ENCODE measurements around the gene RIC1. TPM values are rescaled to one million over a fixed set of nuclear protein-coding genes. Genes with fewer than 3 reads are reported as not detected.

RIC1 gene
- total and polyA plus RNA-seq, 2 of the 8 experiments (the other 6 are each of a cell fraction or from before 2014, with no cell fraction given) = 10.7 to 24.5 TPM

DNA sequence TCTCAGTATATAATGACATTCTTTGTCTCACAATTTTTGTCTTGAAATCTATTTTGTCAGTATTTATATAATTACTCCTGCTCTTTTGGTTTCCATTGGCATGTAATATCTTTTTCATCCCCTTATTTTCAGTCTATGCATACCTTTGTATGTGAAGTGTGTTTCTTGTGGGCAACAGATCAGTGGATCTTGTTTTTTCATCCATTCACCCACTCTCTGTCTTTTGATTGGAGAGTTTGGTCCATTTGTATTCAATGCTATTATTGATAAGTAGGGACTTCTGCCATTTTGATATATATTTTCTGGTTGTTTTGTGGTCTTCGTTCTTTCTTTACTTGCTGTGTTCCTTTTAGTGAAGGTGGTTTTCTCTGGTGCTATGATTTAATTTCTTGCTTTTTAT is 10.9 kb downstream of the RIC1 start:
- Histone ChIP-seq H4K91ac (replicated peaks; ENCODE audit: insufficient read length, low read length) (no peak overlapping the region), H2BK12ac (ENCODE audit: low read depth, low read length) (no peak overlapping the region), H3K18ac (ENCODE audit: extremely low read depth, low read length) (no peak overlapping the region), H2BK15ac (ENCODE audit: low read length) (no peak overlapping the region), H3K4ac (replicated peaks; ENCODE audit: insufficient read length, low read depth, low read length) (no peak overlapping the region), H3K9me3 (ENCODE audit: insufficient read depth in 2 of 2, low read depth in 1 of 2, low read length in 1 of 2) (0 out of 4 replicates have a peak, but pooled peaks cover 0 to 3% of the 10 kb centered on the region in 2 experiments), H3K4me2 (ENCODE audit: insufficient read depth in 1 of 2, low read depth in 2 of 2, low read length in 2 of 2) (no peak overlapping the region), H3K27me3 (replicated peaks in 1 of 4; ENCODE audit: control insufficient read depth in 3 of 4, extremely low read depth in 1 of 4, insufficient read depth in 3 of 4, low read length in 3 of 4) (no peaks in the 10 kb centered on the region), H4K8ac (ENCODE audit: extremely low read depth, insufficient read depth, low read length) (no peak overlapping the region), H4K5ac (ENCODE audit: insufficient read length, low read depth, low read length) (no peak overlapping the region), H3K9ac (replicated peaks in 1 of 4; ENCODE audit: extremely low read depth in 1 of 4, low read depth in 3 of 4, low read length in 3 of 4) (no peak overlapping the region), H2AK5ac (ENCODE audit: low read depth, low read length) (no peak overlapping the region), H3K79me2 (ENCODE audit: control insufficient read depth in 1 of 2, insufficient read depth in 2 of 2, low read length in 2 of 2) (peaks cover 7 to 95% of the 10 kb centered on the region in 2 experiments), H3K79me1 (ENCODE audit: low read depth, low read length) (peaks cover 14% of the 10 kb centered on the region), H4K20me1 (replicated peaks in 1 of 2; ENCODE audit: control insufficient read depth in 1 of 2, insufficient read depth in 2 of 2, low read length in 2 of 2) (peaks cover 0 to 3% of the 10 kb centered on the region in 2 experiments), H3K23ac (ENCODE audit: insufficient read length) (no peak overlapping the region), H3K23me2 (ENCODE audit: low read depth, low read length) (no peaks in the 10 kb centered on the region), H2BK20ac (ENCODE audit: low read length) (no peak overlapping the region), H2BK5ac (ENCODE audit: low read depth, low read length) (no peak overlapping the region), H3K14ac (ENCODE audit: insufficient read length) (no peak overlapping the region), H3K4me3 (ENCODE audit: extremely low read depth in 1 of 4, insufficient read depth in 2 of 4, low read depth in 3 of 4, low read length in 4 of 4) (no peak overlapping the region), H3K36me3 (ENCODE audit: control insufficient read depth in 2 of 4, insufficient read depth in 4 of 4, low read length in 3 of 4) (no peaks in the 10 kb centered on the region), H3K56ac (replicated peaks; ENCODE audit: insufficient read length, low read depth, low read length) (no peak overlapping the region), H2AFZ (ENCODE audit: low read length) (no peak overlapping the region), H3K27ac (ENCODE audit: low read depth, low read length) (no peak overlapping the region), H2BK120ac (replicated peaks; ENCODE audit: low read depth, low read length) (no peak overlapping the region), H3K4me1 (replicated peaks in 1 of 4; ENCODE audit: control insufficient read depth in 3 of 4, insufficient read depth in 4 of 4, low read length in 3 of 4) (peaks cover 0 to 3% (median 0%) of the 10 kb centered on the region in 4 experiments; a peak in 1 of 7 replicates)
- DNase-seq (ENCODE audit: low read depth in 1 of 2, low spot score in 2 of 2) (no peak), FAIRE-seq (no peak)
- POLR2A ChIA-PET (ENCODE audit: partially characterized antibody) = no interaction called here
- WGBS, 2 experiments (ENCODE audit: extremely low coverage in 1 of 2, insufficient coverage in 1 of 2, insufficient read length in 1 of 2, insufficient replicate concordance in 2 of 2, low coverage in 1 of 2, low lambda C conversion rate in 2 of 2, missing lambda C conversion rate in 1 of 2) = 92% methylated on average over 1 of the region's 1 CpG; no CpG with 5 or more reads in 1 of the 2 experiments
- CTCF ChIA-PET (ENCODE audit: partially characterized antibody) = no interaction called here
- TF ChIP-seq EGR1 (IDR thresholded peaks at IDR 0.05; ENCODE audit: borderline replicate concordance, low read depth, low read length) (no peak), RBBP5 (IDR thresholded peaks at IDR 0.05; ENCODE audit: borderline replicate concordance, low read depth, low read length) (no peak), GTF2F1 (IDR thresholded peaks at IDR 0.05; ENCODE audit: borderline replicate concordance, low read depth, low read length) (no peak), TCF12 (IDR thresholded peaks at IDR 0.05; ENCODE audit: low read depth, low read length) (no peak), HDAC2 (IDR thresholded peaks at IDR 0.05; ENCODE audit: borderline replicate concordance in 1 of 2, low read depth in 2 of 2, low read length in 2 of 2) (no peak), TAF1 (IDR thresholded peaks at IDR 0.05; ENCODE audit: low read depth, low read length) (no peak), CHD1 (IDR thresholded peaks at IDR 0.05; ENCODE audit: low read depth, low read length) (no peak), BCL11A (IDR thresholded peaks at IDR 0.05; ENCODE audit: low read depth in 2 of 2, low read length in 2 of 2) (no peak), FOSL1 (IDR thresholded peaks at IDR 0.05; ENCODE audit: insufficient read depth, low read depth, low read length) (no peak), PHF8 (conservative IDR thresholded peaks at IDR 0.05; ENCODE audit: low read depth, low read length) (no peak), HDAC6 (IDR thresholded peaks at IDR 0.05; ENCODE audit: low read depth, low read length) (no peak)
- TF ChIP-seq, protein P1, sequence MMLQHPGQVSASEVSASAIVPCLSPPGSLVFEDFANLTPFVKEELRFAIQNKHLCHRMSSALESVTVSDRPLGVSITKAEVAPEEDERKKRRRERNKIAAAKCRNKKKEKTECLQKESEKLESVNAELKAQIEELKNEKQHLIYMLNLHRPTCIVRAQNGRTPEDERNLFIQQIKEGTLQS (IDR thresholded peaks at IDR 0.05; ENCODE audit: insufficient read depth, low read depth, low read length) = no peak
